OCI-LY1 (cell line): ENCODE data around the gene LIPH.

ENCODE experiments used
- H2AFZ ChIP-seq: fragments of 200-600 bp; sonication (generic), shearing (Covaris generic); 2 replicates; pipeline ENCODE4 v1.6.0; 2014; ENCODE audit warnings: antibody characterized with exemption, mild to moderate bottlenecking, low read length
- H3F3A ChIP-seq: fragments of 200-600 bp; sonication (generic), shearing (Covaris generic); 2 replicates; pipeline ENCODE4 v1.6.0; 2014; ENCODE audit warnings: mild to moderate bottlenecking, antibody characterized with exemption, low read length, moderate library complexity; ENCODE audit not compliant: insufficient read depth
- H3K27ac ChIP-seq: fragments of 200-600 bp; sonication (generic); 2 replicates; pipeline ENCODE4 v1.5.1; 2014; ENCODE audit warnings: low read length, mixed run types, mild to moderate bottlenecking, low read depth; ENCODE audit not compliant: poor library complexity, severe bottlenecking
- H3K27me3 ChIP-seq: fragments of 200-600 bp; sonication (generic); 2 replicates; pipeline ENCODE4 v1.6.0; 2014; ENCODE audit warnings: antibody characterized with exemption, mild to moderate bottlenecking, low read length, moderate library complexity; ENCODE audit not compliant: insufficient read depth
- H3K36me3 ChIP-seq: fragments of 200-600 bp; sonication (generic); 2 replicates; pipeline ENCODE4 v1.6.1; 2014; ENCODE audit warnings: mild to moderate bottlenecking, antibody characterized with exemption, low read length, moderate library complexity, mixed read lengths; ENCODE audit not compliant: insufficient read depth
- H3K4me1 ChIP-seq: fragments of 200-600 bp; sonication (generic); 2 replicates; pipeline ENCODE4 v1.5.1; 2014; ENCODE audit warnings: mild to moderate bottlenecking, low read length, moderate library complexity; ENCODE audit not compliant: insufficient read depth, severe bottlenecking
- H3K4me2 ChIP-seq: fragments of 200-600 bp; sonication (generic), shearing (Covaris generic); 2 replicates; pipeline ENCODE4 v1.6.1; 2014; ENCODE audit warnings: low read length
- H3K4me3 ChIP-seq: fragments of 200-600 bp; sonication (generic); 2 replicates; pipeline ENCODE4 v1.5.1; 2014; ENCODE audit warnings: low read length, low read depth, mild to moderate bottlenecking, mixed read lengths; ENCODE audit not compliant: poor library complexity, severe bottlenecking
- H3K79me2 ChIP-seq: fragments of 200-600 bp; shearing (Covaris generic); 2 replicates; pipeline ENCODE4 v1.6.1; 2016; ENCODE audit warnings: mixed run types, low read length, mixed read lengths; ENCODE audit not compliant: insufficient read depth
- H3K9ac ChIP-seq: fragments of 200-600 bp; sonication (generic), shearing (Covaris generic); 2 replicates; pipeline ENCODE4 v1.6.1; 2014; ENCODE audit warnings: mild to moderate bottlenecking, low read length, mixed read lengths
- H3K9me2 ChIP-seq: fragments of 200-600 bp; sonication (generic), shearing (Covaris generic); 2 replicates; pipeline ENCODE4 v1.6.1; 2014; ENCODE audit warnings: low read depth, mild to moderate bottlenecking, low read length, mixed read lengths
- H3K9me3 ChIP-seq: fragments of 200-600 bp; shearing (Covaris generic); 2 replicates; pipeline ENCODE4 v1.6.1; 2014; ENCODE audit warnings: low read length, mixed read lengths
- H4K20me1 ChIP-seq: fragments of 200-600 bp; sonication (generic), shearing (Covaris generic); 2 replicates; pipeline ENCODE4 v1.6.0; 2016; ENCODE audit warnings: mild to moderate bottlenecking, low read length; ENCODE audit not compliant: insufficient read depth
- CTCF ChIP-seq: fragments of 200-600 bp; sonication (generic), shearing (Covaris generic); IDR thresholded peaks from 2 replicates; pipeline ENCODE4 v1.5.1; 2017; ENCODE audit warnings: mild to moderate bottlenecking, antibody characterized with exemption, low read length, moderate library complexity, mixed read lengths
- EZH2 ChIP-seq: fragments of 200-600 bp; sonication (generic), shearing (Covaris generic); IDR thresholded peaks from 2 replicates; pipeline ENCODE4 v1.8.0; 2017; ENCODE audit warnings: borderline replicate concordance, mixed run types, mild to moderate bottlenecking, antibody characterized with exemption, low read length, moderate library complexity, mixed read lengths

Gene LIPH

GRCh38 chr3:185539934-185540333, 12.5 kb downstream of the LIPH start:
- H2AFZ ChIP-seq, result no peak overlapping the region
- no peak overlapping the region for H3K9ac ChIP-seq
- no peaks in the 10 kb centered on the region for H3K79me2 ChIP-seq
- H4K20me1 ChIP-seq, result no peaks in the 10 kb centered on the region
- no peak overlapping the region for H3K27ac ChIP-seq
- TF ChIP-seq EZH2 (no peak), CTCF (no peak)
- H3K4me2 ChIP-seq, result no peak overlapping the region
- no peaks in the 10 kb centered on the region; the same call in 1 of the 2 replicates for H3K27me3 ChIP-seq
- H3K4me3 ChIP-seq, result no peak overlapping the region
- H3F3A ChIP-seq, result no peaks in the 10 kb centered on the region
- H3K36me3 ChIP-seq, result no peaks in the 10 kb centered on the region
- no peaks in the 10 kb centered on the region for H3K9me3 ChIP-seq
- H3K9me2 ChIP-seq, result peaks cover 2% of the 10 kb centered on the region; the same call in 1 of the 2 replicates
- H3K4me1 ChIP-seq, result no peaks in the 10 kb centered on the region

DNA sequence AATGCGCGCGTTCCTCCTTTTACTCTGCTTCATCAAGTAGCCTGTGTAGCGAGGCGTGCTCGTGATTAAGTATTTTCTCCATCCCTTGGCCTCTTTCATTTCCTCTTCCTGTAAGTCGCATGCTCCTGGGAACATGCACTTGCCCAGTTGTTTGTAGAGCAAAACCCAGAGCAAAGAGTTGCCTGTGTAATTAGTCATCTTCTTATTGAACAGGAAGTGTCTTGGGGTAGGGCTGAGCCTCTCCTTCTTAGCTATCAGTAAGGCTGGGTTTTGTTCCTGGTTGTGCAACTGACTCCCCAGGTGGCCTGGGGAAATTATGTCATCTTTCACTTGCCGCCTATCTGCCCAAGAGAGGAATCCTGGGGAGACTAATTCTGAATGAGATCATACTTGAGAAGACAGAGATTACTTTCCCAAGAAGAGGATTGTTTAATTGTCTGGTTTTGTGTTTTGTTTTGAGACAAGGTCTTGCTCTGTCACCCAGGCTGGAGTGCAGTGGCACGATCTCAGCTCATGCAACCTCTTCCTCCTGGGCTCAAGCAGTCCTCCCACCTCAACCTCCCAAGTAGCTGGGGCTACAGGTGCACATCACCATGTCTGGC, 14.9 kb downstream of the LIPH start:
- Histone ChIP-seq H3K9me2 (peaks cover 2% of the 10 kb centered on the region; the same call in 1 of the 2 replicates), H3K27me3 (no peaks in the 10 kb centered on the region; the same call in 1 of the 2 replicates), H3K4me2 (no peak overlapping the region), H3K36me3 (no peaks in the 10 kb centered on the region), H3K4me1 (no peaks in the 10 kb centered on the region), H3K79me2 (no peaks in the 10 kb centered on the region), H3K9me3 (no peaks in the 10 kb centered on the region), H3K4me3 (no peak overlapping the region), H4K20me1 (no peaks in the 10 kb centered on the region), H3K27ac (no peak overlapping the region), H3F3A (no peaks in the 10 kb centered on the region), H2AFZ (no peak overlapping the region), H3K9ac (no peak overlapping the region)
- no peak for TF ChIP-seq CTCF

GRCh38 chr3:185534511-185534910, 17.9 kb downstream of the LIPH start:
- H2AFZ ChIP-seq, result no peak overlapping the region
- no peak overlapping the region for H3K27ac ChIP-seq
- H3K9me2 ChIP-seq, result peaks cover 2% of the 10 kb centered on the region; the same call in 1 of the 2 replicates
- no peaks in the 10 kb centered on the region; the same call in 1 of the 2 replicates for H3K27me3 ChIP-seq
- no peak overlapping the region for H3K4me3 ChIP-seq
- no peaks in the 10 kb centered on the region for H3K4me1 ChIP-seq
- no peaks in the 10 kb centered on the region for H3K9me3 ChIP-seq
- no peaks in the 10 kb centered on the region for H3K79me2 ChIP-seq
- TF ChIP-seq CTCF (no peak), EZH2 (no peak)
- H3K4me2 ChIP-seq, result no peak overlapping the region
- no peaks in the 10 kb centered on the region for H3K36me3 ChIP-seq
- H3K9ac ChIP-seq, result no peak overlapping the region
- H3F3A ChIP-seq, result no peaks in the 10 kb centered on the region
- H4K20me1 ChIP-seq, result no peaks in the 10 kb centered on the region
